Measurements from ENCODE around the gene SNAP23.

SNAP23 gene

GRCh38 chr15:42474827-42475226, 20.6 kb upstream of the SNAP23 start:
- no peak for DNase-seq (ENCODE audit: low spot score)
- no peak overlapping the region for H3K27ac ChIP-seq
- ChIA-PET POLR2A (ENCODE audit: low non-redundant PET) (no interaction called here), CTCF (no interaction called here)
- TF ChIP-seq, protein P1, sequence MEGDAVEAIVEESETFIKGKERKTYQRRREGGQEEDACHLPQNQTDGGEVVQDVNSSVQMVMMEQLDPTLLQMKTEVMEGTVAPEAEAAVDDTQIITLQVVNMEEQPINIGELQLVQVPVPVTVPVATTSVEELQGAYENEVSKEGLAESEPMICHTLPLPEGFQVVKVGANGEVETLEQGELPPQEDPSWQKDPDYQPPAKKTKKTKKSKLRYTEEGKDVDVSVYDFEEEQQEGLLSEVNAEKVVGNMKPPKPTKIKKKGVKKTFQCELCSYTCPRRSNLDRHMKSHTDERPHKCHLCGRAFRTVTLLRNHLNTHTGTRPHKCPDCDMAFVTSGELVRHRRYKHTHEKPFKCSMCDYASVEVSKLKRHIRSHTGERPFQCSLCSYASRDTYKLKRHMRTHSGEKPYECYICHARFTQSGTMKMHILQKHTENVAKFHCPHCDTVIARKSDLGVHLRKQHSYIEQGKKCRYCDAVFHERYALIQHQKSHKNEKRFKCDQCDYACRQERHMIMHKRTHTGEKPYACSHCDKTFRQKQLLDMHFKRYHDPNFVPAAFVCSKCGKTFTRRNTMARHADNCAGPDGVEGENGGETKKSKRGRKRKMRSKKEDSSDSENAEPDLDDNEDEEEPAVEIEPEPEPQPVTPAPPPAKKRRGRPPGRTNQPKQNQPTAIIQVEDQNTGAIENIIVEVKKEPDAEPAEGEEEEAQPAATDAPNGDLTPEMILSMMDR (conservative IDR thresholded peaks at IDR 0.05; ENCODE audit: low read depth) = no peak

- DNase-seq (ENCODE audit: low spot score) = no peak
- H3K27ac ChIP-seq = no peak overlapping the region
- ChIA-PET CTCF (no interaction called here), POLR2A (ENCODE audit: low non-redundant PET) (no interaction called here)
- TF ChIP-seq, protein P1 (conservative IDR thresholded peaks at IDR 0.05; ENCODE audit: low read depth) = no peak
Observed at GRCh38 chr15:42482701-42483100, 12.7 kb upstream of the SNAP23 start.

DNA sequence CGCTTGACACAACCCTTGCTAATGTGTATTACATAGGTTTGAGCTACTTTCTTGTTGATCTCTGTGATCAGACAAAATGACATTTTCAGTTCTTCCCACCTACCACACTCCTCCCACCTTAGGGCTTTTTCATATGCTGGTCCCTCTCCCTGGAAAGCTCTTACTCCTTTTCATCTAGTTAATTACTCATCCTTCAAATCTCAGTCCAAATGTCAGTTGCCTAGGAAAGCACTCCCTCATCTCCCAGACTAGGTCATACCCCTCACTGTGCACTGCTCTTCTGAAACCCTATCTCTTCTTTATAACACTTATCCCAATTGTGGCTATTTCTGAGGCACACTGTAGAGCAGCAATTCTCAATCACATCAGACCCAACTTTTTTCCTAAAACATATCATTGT, 11.8 kb upstream of the SNAP23 start:
- ChIA-PET CTCF (no interaction called here), POLR2A (ENCODE audit: low non-redundant PET) (no interaction called here)
- DNase-seq (ENCODE audit: low spot score) = no peak
- TF ChIP-seq, protein P1 (conservative IDR thresholded peaks at IDR 0.05; ENCODE audit: low read depth) = no peak
- H3K27ac ChIP-seq = no peak overlapping the region

GRCh38 chr15:42490291-42490670, 5.2 kb upstream of the SNAP23 start:
- ChIA-PET CTCF (interaction anchor here (0.6 kb wide), 2 partner anchors 10 to 273 kb away, joined by 3 to 4 read pairs; no protein-coding TSS in a partner anchor), POLR2A (ENCODE audit: low non-redundant PET) (no interaction called here)
- H3K27ac ChIP-seq = peak overlapping the region; percentile 88
- DNase-seq (ENCODE audit: low spot score) = peak; percentile 26
- TF ChIP-seq, protein P1 (conservative IDR thresholded peaks at IDR 0.05; ENCODE audit: low read depth) = no peak

DNA sequence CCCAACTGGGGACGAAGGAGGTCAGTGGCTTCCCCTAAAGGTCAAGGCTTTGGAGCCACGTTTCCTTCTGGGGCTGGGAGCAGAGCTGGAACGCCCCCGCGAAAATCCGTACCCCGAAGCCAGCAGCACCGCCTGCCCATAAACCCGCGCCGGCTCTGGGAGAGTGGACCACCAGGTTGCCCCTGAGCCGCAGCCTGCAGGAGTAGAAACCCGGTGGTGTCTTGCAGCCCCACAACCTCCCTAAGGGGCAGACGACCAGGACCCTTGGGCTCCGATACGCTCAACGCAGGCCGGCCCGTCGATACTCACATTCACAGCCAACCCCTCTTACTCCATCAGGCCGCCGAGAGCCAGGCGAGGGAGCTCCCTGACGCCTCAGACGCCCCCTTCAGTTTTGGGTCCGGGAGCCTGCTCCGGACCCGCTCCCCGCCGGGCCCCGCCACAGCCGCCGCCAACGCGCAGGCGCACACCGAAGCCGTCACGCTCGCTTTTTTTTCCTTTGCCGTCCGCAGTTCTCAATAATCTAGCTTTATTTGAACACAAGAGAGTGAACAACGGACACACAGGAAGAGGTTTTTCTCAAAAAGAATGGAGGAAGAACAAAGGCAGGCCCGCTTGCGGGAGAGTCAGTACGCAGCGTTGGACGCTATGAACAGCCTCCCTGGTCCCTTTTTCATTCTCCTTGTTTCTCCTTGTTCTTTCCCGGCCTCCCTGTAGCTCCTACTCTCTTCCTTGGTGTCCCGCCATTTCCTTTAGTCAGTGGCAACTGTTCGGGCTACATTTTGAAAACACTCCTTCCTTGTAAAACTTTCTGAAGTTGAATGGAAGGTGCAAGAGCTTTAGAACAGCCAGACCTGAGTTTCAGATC, 4.5 kb upstream of the SNAP23 start, which contains the start of gene ZNF106:
Gene ZNF106, minus strand, starts transcription at position 471 of the 868 bp plus-strand sequence. CDS start 18,852 bp downstream, outside the sequence.
- CTCF ChIA-PET = interaction anchor here (0.6 kb wide), 2 partner anchors 9 to 272 kb away, joined by 3 to 4 read pairs; no protein-coding TSS in a partner anchor
- peak; percentile 90 for DNase-seq (ENCODE audit: low spot score)
- POLR2A ChIA-PET (ENCODE audit: low non-redundant PET) = no interaction called here

GRCh38 chr15:42491539-42492225, 3.8 kb upstream of the SNAP23 start:
- peak; percentile 82 for DNase-seq (ENCODE audit: low spot score)
- H3K27ac ChIP-seq = peak overlapping the region; percentile 88
- TF ChIP-seq, protein P1 (conservative IDR thresholded peaks at IDR 0.05; ENCODE audit: low read depth) = no peak
- ChIA-PET POLR2A (ENCODE audit: low non-redundant PET) (no interaction called here), CTCF (no interaction called here)

More for the DNA sequence above, 4.5 kb upstream of the SNAP23 start, which contains the start of gene ZNF106:
- peak within 1 kb of the TSS; percentile 88 for H3K27ac ChIP-seq
- TF ChIP-seq, protein P1 (conservative IDR thresholded peaks at IDR 0.05; ENCODE audit: low read depth) = no peak
